GM18519 (cell line): Measurements from ENCODE around the gene THAP4.

Experiments
- ATAC-seq: cut with Tn5 transposase; IDR thresholded peaks from one replicate; pipeline ENCODE4 v1.9.1; 2021; ENCODE audit warnings: mild to moderate bottlenecking, moderate library complexity; ENCODE audit not compliant: unreplicated experiment, low FRiP score

Gene THAP4

GRCh38 chr2:241637018-241637794 lies at the start of gene THAP4, which contains the start of gene ATG4B:
Gene THAP4 (minus strand): TSS chr2:241637158. CDS start chr2:241637017, 141 bp downstream.
Gene ATG4B (plus strand): TSS chr2:241637693. CDS start chr2:241637715, 22 bp downstream.
- peak; percentile 35 for ATAC-seq

- no peak for ATAC-seq
Measured at GRCh38 chr2:241686324-241686649, 49.3 kb upstream of the THAP4 start.

- ATAC-seq, result no peak
Measured at GRCh38 chr2:241680827-241681599, 44.1 kb upstream of the THAP4 start.

GRCh38 chr2:241680044-241680443 lies 43.1 kb upstream of the THAP4 start:
- no peak for ATAC-seq

GRCh38 chr2:241678784-241679540 lies 42.0 kb upstream of the THAP4 start:
- no peak for ATAC-seq

- no peak for ATAC-seq
Measured at GRCh38 chr2:241678307-241678706, 41.3 kb upstream of the THAP4 start.

GRCh38 chr2:241677392-241677791 lies 40.4 kb upstream of the THAP4 start:
- no peak for ATAC-seq

GRCh38 chr2:241676665-241677064 lies 39.7 kb upstream of the THAP4 start:
- no peak for ATAC-seq

- no peak for ATAC-seq
Measured at GRCh38 chr2:241675885-241676284, 38.9 kb upstream of the THAP4 start.

GRCh38 chr2:241673797-241674725 lies 37.1 kb upstream of the THAP4 start:
- ATAC-seq, result no peak

GRCh38 chr2:241673189-241673663 lies 36.3 kb upstream of the THAP4 start:
- ATAC-seq, result no peak

- ATAC-seq, result no peak
Measured at GRCh38 chr2:241672243-241673188, 35.6 kb upstream of the THAP4 start.

- no peak for ATAC-seq
Measured at GRCh38 chr2:241671457-241672240, 34.7 kb upstream of the THAP4 start.

- ATAC-seq, result no peak
Measured at GRCh38 chr2:241670333-241671110, 33.6 kb upstream of the THAP4 start.

- no peak for ATAC-seq
Measured at GRCh38 chr2:241668839-241669238, 31.9 kb upstream of the THAP4 start.

GRCh38 chr2:241668354-241668753 lies 31.4 kb upstream of the THAP4 start:
- no peak for ATAC-seq
